Liver (tissue), 9 donors: ENCODE measurements around the gene DMD. TPM values are rescaled to one million over a fixed set of nuclear protein-coding genes. Genes with fewer than 3 reads are reported as not detected.

Experiments used
- DNase-seq: peaks from one replicate; pipeline ENCODE4 v3.0.0-alpha.2; 2017; ENCODE audit warnings: low spot score
- H3K27ac ChIP-seq, 2 donors: one replicate each; pipeline ENCODE4 v1.7.0; 2013; ENCODE audit warnings: inconsistent platforms in 2 of 2, low read length in 2 of 2, control low read depth in 1 of 2, low read depth in 1 of 2, mild to moderate bottlenecking in 1 of 2
- H3K27me3 ChIP-seq, 4 donors: one replicate each; pipeline versions ENCODE4 v1.6.1 to v1.7.0; 2013; ENCODE audit warnings: low read length in 3 of 4, inconsistent platforms in 1 of 4, mild to moderate bottlenecking in 1 of 4, moderate library complexity in 1 of 4; ENCODE audit not compliant: control insufficient read depth in 4 of 4, insufficient read depth in 4 of 4
- H3K36me3 ChIP-seq, 4 donors: one replicate each; pipeline versions ENCODE4 v1.6.1 to v1.7.0; 2013; ENCODE audit warnings: low read length in 3 of 4, mild to moderate bottlenecking in 3 of 4, low read depth in 1 of 4, moderate library complexity in 1 of 4; ENCODE audit not compliant: control insufficient read depth in 4 of 4, insufficient read depth in 3 of 4
- H3K4me1 ChIP-seq, 4 donors: one replicate each; pipeline versions ENCODE4 v1.6.1 to v1.7.0; 2013; ENCODE audit warnings: low read length in 3 of 4, mild to moderate bottlenecking in 3 of 4, moderate library complexity in 1 of 4; ENCODE audit not compliant: control insufficient read depth in 4 of 4, insufficient read depth in 4 of 4
- H3K4me3 ChIP-seq, 3 donors: one replicate each; pipeline versions ENCODE4 v1.6.1 to v1.7.0; 2013; ENCODE audit warnings: low read length in 3 of 3, control low read depth in 1 of 3, low read depth in 1 of 3, mild to moderate bottlenecking in 1 of 3
- H3K9ac ChIP-seq, 2 donors: one replicate each; pipeline ENCODE4 v1.7.0; 2013; ENCODE audit warnings: low read length in 2 of 2, mild to moderate bottlenecking in 2 of 2, moderate library complexity in 2 of 2, control low read depth in 1 of 2, low read depth in 1 of 2
- H3K9me3 ChIP-seq, 4 donors: one replicate each; pipeline versions ENCODE4 v1.6.1 to v1.7.0; 2013; ENCODE audit warnings: low read length in 3 of 4; ENCODE audit not compliant: control insufficient read depth in 4 of 4
- ATF3 ChIP-seq: IDR thresholded peaks from 2 replicates; pipeline ENCODE4 v1.6.1; 2016; ENCODE audit warnings: antibody characterized with exemption
- CTCF ChIP-seq: fragments of 150-350 bp; IDR thresholded peaks from 2 replicates; pipeline ENCODE4 v1.5.1; 2017; ENCODE audit warnings: improper control_type of control experiment, low read depth, low read length; ENCODE audit not compliant: missing input control
- FOXA1 ChIP-seq: IDR thresholded peaks from 2 replicates; pipeline ENCODE4 v1.6.1; 2016; ENCODE audit warnings: antibody characterized with exemption
- FOXA2 ChIP-seq: IDR thresholded peaks from 2 replicates; pipeline ENCODE4 v1.6.1; 2016; ENCODE audit warnings: antibody characterized with exemption
- GABPA ChIP-seq, 2 donors: IDR thresholded peaks in 1 of 2; conservative IDR thresholded peaks in 1 of 2; 2 replicates each; pipeline ENCODE4 v1.6.1; 2016; ENCODE audit warnings: antibody characterized with exemption in 2 of 2, mild to moderate bottlenecking in 1 of 2, moderate library complexity in 1 of 2
- HNF4A ChIP-seq, 2 donors: conservative IDR thresholded peaks; 2 replicates each; pipeline ENCODE4 v1.6.1; 2016; ENCODE audit warnings: antibody characterized with exemption in 2 of 2, mild to moderate bottlenecking in 2 of 2
- HNF4G ChIP-seq: IDR thresholded peaks from 2 replicates; pipeline ENCODE4 v1.6.1; 2016; ENCODE audit warnings: antibody characterized with exemption
- JUND ChIP-seq, 2 donors: IDR thresholded peaks; 2 replicates each; pipeline ENCODE4 v1.6.1; 2016; ENCODE audit warnings: antibody characterized with exemption in 2 of 2
- MAX ChIP-seq: IDR thresholded peaks from 2 replicates; pipeline ENCODE4 v1.6.1; 2016; ENCODE audit warnings: antibody characterized with exemption
- NR2F2 ChIP-seq: IDR thresholded peaks from 2 replicates; pipeline ENCODE4 v1.6.1; 2016; ENCODE audit warnings: antibody characterized with exemption
- RAD21 ChIP-seq, 2 donors: IDR thresholded peaks; 2 replicates each; pipeline ENCODE4 v1.6.1; 2016; ENCODE audit warnings: antibody characterized with exemption in 2 of 2, mild to moderate bottlenecking in 2 of 2
- REST ChIP-seq: IDR thresholded peaks from 2 replicates; pipeline ENCODE4 v1.6.1; 2016; ENCODE audit warnings: antibody characterized with exemption, mild to moderate bottlenecking
- SP1 ChIP-seq: IDR thresholded peaks from 2 replicates; pipeline ENCODE4 v1.6.1; 2018; ENCODE audit warnings: antibody characterized with exemption, mild to moderate bottlenecking
- TAF1 ChIP-seq: conservative IDR thresholded peaks from 2 replicates; pipeline ENCODE4 v1.6.1; 2016; ENCODE audit warnings: antibody characterized with exemption, mild to moderate bottlenecking
- ZBTB33 ChIP-seq: IDR thresholded peaks from 2 replicates; pipeline ENCODE4 v1.6.1; 2016; ENCODE audit warnings: antibody characterized with exemption
- WGBS: extraction: QIAGEN DNeasy Blood & Tissue Kit; methylation state at CpG from one replicate; pipeline ENCODE4 v1.1.7; 2013; 5-methylcytosine and 5-hydroxymethylcytosine counted together
- polyA plus RNA-seq, 2 donors: library from polyadenylated mRNA; stranded (reverse) in 1 of 2; unstranded in 1 of 2; fragments of 200-250 nt in 1 of 2; fragments of >200 nt in 1 of 2; fragmentation: Nextera tagmentation in 1 of 2; extraction: Ambion mirVana in 1 of 2; gene quantifications; one replicate each; pipeline versions ENCODE4 v1.2.1 to v1.2.3, GENCODE V29; 2013 to 2015
- total RNA-seq, 2 donors: library from RNA; depleted of rRNA; stranded (reverse); fragments of >200 nt; gene quantifications; one replicate each; pipeline ENCODE4 v1.2.3, GENCODE V29; 2014
- donor health status: healthy.
- donor health status: healthy.
- donor health status: healthy.
- donor health status: healthy.
- donor health status: healthy.

DMD gene
- total and polyA plus RNA-seq, 4 donors, result 14.6 to 61.9 (median 23.9) TPM

- Histone ChIP-seq H3K4me3 (no peak overlapping the region), H3K4me1 (no peaks in the 10 kb centered on the region), H3K36me3 (no peaks in the 10 kb centered on the region), H3K27me3 (no peaks in the 10 kb centered on the region), H3K9ac (no peak overlapping the region), H3K27ac (no peak overlapping the region), H3K9me3 (no peaks in the 10 kb centered on the region)
- WGBS, result 95% methylated on average over 22 of the region's 22 CpGs
- TF ChIP-seq HNF4G, result no peak
- DNase-seq, result no peak
These were observed 170.2 kb downstream of the DMD start for GRCh38 chrX:33041141-33041540.

- no peak for DNase-seq
- Histone ChIP-seq H3K9me3 (no peaks in the 10 kb centered on the region), H3K36me3 (no peaks in the 10 kb centered on the region), H3K27me3 (no peaks in the 10 kb centered on the region), H3K4me3 (no peak overlapping the region), H3K9ac (no peak overlapping the region), H3K27ac (no peak overlapping the region), H3K4me1 (no peaks in the 10 kb centered on the region)
- TF ChIP-seq HNF4A (conservative IDR thresholded peaks at IDR 0.05), result no peak
- no peak for TF ChIP-seq SP1
- TF ChIP-seq CTCF, result no peak
- no peak for TF ChIP-seq FOXA1
- TF ChIP-seq ZBTB33, result no peak
- no peak for TF ChIP-seq NR2F2
- no peak for TF ChIP-seq GABPA (IDR thresholded peaks at IDR 0.05 in 1 of 2, conservative IDR thresholded peaks at IDR 0.05 in 1 of 2)
- no peak for TF ChIP-seq MAX
- 76% methylated on average over 3 of the region's 3 CpGs for WGBS
These were observed 178.6 kb downstream of the DMD start for GRCh38 chrX:33032700-33033099.

- H3K27me3 ChIP-seq, result no peaks in the 10 kb centered on the region
- no peak overlapping the region for H3K27ac ChIP-seq
- no peak overlapping the region for H3K4me3 ChIP-seq
- 64% methylated on average over 6 of the region's 6 CpGs for WGBS
- H3K4me1 ChIP-seq, result no peaks in the 10 kb centered on the region
- H3K9ac ChIP-seq, result no peak overlapping the region
- TF ChIP-seq ATF3 (no peak), JUND (IDR thresholded peaks at IDR 0.05) (no peak), FOXA1 (no peak), TAF1 (no peak), FOXA2 (no peak), RAD21 (IDR thresholded peaks at IDR 0.05) (no peak), GABPA (IDR thresholded peaks at IDR 0.05 in 1 of 2, conservative IDR thresholded peaks at IDR 0.05 in 1 of 2) (no peak), REST (no peak)
- H3K9me3 ChIP-seq, result no peaks in the 10 kb centered on the region
- H3K36me3 ChIP-seq, result no peaks in the 10 kb centered on the region
- DNase-seq, result no peak
These were observed 196.4 kb downstream of the DMD start for GRCh38 chrX:33014949-33015348.
